HFFc6 (cell line): Measurements from ENCODE around the gene TMEM252. TPM values are rescaled to one million over a fixed set of nuclear protein-coding genes. Genes with fewer than 3 reads are reported as not detected.

Experiments
- DNase-seq: peaks from one replicate; pipeline ENCODE4 v3.0.0-alpha.2; 2018
- H3K27ac Mint-ChIP-seq: 2 replicates; pipeline ENCODE4 v1.8.0; 2020; ENCODE audit warnings: mild to moderate bottlenecking, mixed read lengths
- H3K27me3 Mint-ChIP-seq: 2 replicates; pipeline ENCODE4 v1.8.0; 2021; ENCODE audit warnings: mild to moderate bottlenecking, moderate library complexity, mixed read lengths; ENCODE audit not compliant: insufficient read depth
- H3K36me3 Mint-ChIP-seq: 2 replicates; pipeline ENCODE4 v1.8.0; 2021; ENCODE audit warnings: low read depth, mixed read lengths
- H3K4me1 Mint-ChIP-seq: 2 replicates; pipeline ENCODE4 v1.8.0; 2020; ENCODE audit warnings: low read depth, mixed read lengths
- H3K4me3 Mint-ChIP-seq: 2 replicates; pipeline ENCODE4 v1.8.0; 2020; ENCODE audit warnings: mild to moderate bottlenecking, moderate library complexity, mixed read lengths
- H3K9me3 Mint-ChIP-seq: 2 replicates; pipeline ENCODE4 v1.8.0; 2020; ENCODE audit warnings: mild to moderate bottlenecking, mixed read lengths
- CTCF ChIP-seq: fragments of 200-600 bp; sonication (generic); IDR thresholded peaks from 2 replicates; pipeline ENCODE4 v1.5.0; 2021; ENCODE audit warnings: antibody characterized with exemption, mild to moderate bottlenecking
- total RNA-seq, 6 experiments: library from RNA; stranded (reverse); fragmentation: NEBNext Ultra II Directional; extraction: Animal tissue kit (Norgen Biotek cat#: 25700); gene quantifications; 2 replicates in 1 of 6; 3 replicates in 5 of 6; pipeline ENCODE4 v1.2.3, GENCODE V29; 2021

TMEM252 gene
- total RNA-seq, 6 experiments from 2014 or later = not detected

- no peak overlapping the region for H3K27ac Mint-ChIP-seq
- no peak overlapping the region for H3K4me3 Mint-ChIP-seq
- no peaks in the 10 kb centered on the region for H3K36me3 Mint-ChIP-seq
Measured at GRCh38 chr9:68577774-68578591, 37.3 kb upstream of the TMEM252 start.

GRCh38 chr9:68575817-68576216 is 35.1 kb upstream of the TMEM252 start:
- Mint-ChIP-seq H3K36me3 (no peaks in the 10 kb centered on the region), H3K9me3 (no peaks in the 10 kb centered on the region), H3K4me1 (no peaks in the 10 kb centered on the region), H3K27me3 (peaks cover 4% of the 10 kb centered on the region), H3K4me3 (no peak overlapping the region), H3K27ac (no peak overlapping the region)
- no peak for DNase-seq
- no peak for TF ChIP-seq CTCF

More at GRCh38 chr9:68577774-68578591, 37.3 kb upstream of the TMEM252 start:
- DNase-seq = no peak
- no peaks in the 10 kb centered on the region for H3K4me1 Mint-ChIP-seq
- H3K9me3 Mint-ChIP-seq = no peaks in the 10 kb centered on the region
- no peak for TF ChIP-seq CTCF
- peaks cover 4% of the 10 kb centered on the region for H3K27me3 Mint-ChIP-seq

- no peaks in the 10 kb centered on the region for H3K4me1 Mint-ChIP-seq
- no peak overlapping the region for H3K27ac Mint-ChIP-seq
- peak; percentile 61 for TF ChIP-seq CTCF
- DNase-seq = no peak
- no peaks in the 10 kb centered on the region; the same call in 1 of the 2 replicates for H3K9me3 Mint-ChIP-seq
- no peaks in the 10 kb centered on the region for H3K36me3 Mint-ChIP-seq
- H3K4me3 Mint-ChIP-seq = no peak overlapping the region
- H3K27me3 Mint-ChIP-seq = peaks cover 4% of the 10 kb centered on the region; the same call in 1 of the 2 replicates
Measured at GRCh38 chr9:68574150-68574549, 33.5 kb upstream of the TMEM252 start.

GRCh38 chr9:68567565-68567964 is 26.9 kb upstream of the TMEM252 start:
- no peaks in the 10 kb centered on the region; the same call in 1 of the 2 replicates for H3K9me3 Mint-ChIP-seq
- H3K27ac Mint-ChIP-seq = no peak overlapping the region
- no peaks in the 10 kb centered on the region for H3K4me1 Mint-ChIP-seq
- DNase-seq = no peak
- H3K4me3 Mint-ChIP-seq = no peak overlapping the region
- peaks cover 8% of the 10 kb centered on the region; the same call in 1 of the 2 replicates for H3K27me3 Mint-ChIP-seq
- no peaks in the 10 kb centered on the region for H3K36me3 Mint-ChIP-seq
- TF ChIP-seq CTCF = no peak

GRCh38 chr9:68562461-68562860 is 21.8 kb upstream of the TMEM252 start:
- H3K4me1 Mint-ChIP-seq = no peaks in the 10 kb centered on the region
- no peak for DNase-seq
- H3K4me3 Mint-ChIP-seq = no peak overlapping the region
- peaks cover 2% of the 10 kb centered on the region; the same call in 1 of the 2 replicates for H3K27me3 Mint-ChIP-seq
- no peaks in the 10 kb centered on the region; the same call in 1 of the 2 replicates for H3K9me3 Mint-ChIP-seq
- H3K27ac Mint-ChIP-seq = no peak overlapping the region
- no peak for TF ChIP-seq CTCF
- no peaks in the 10 kb centered on the region for H3K36me3 Mint-ChIP-seq
